ENCODE measurements around the gene KDM4B. TPM values are rescaled to one million over a fixed set of nuclear protein-coding genes. Genes with fewer than 3 reads are reported as not detected.

KDM4B gene
- total RNA-seq, 2 experiments from 2014 or later, result 46.3 to 46.6 TPM

GRCh38 chr19:5076440-5077208 lies 107.7 kb downstream of the KDM4B start:
- Mint-ChIP-seq H3K36me3 (ENCODE audit: low read depth) (peaks cover 10% of the 10 kb centered on the region), H3K27ac (no peak overlapping the region), H3K27me3 (no peaks in the 10 kb centered on the region), H3K9me3 (no peaks in the 10 kb centered on the region), H3K4me3 (no peak overlapping the region), H3K4me1 (ENCODE audit: low read depth) (peaks cover 30% of the 10 kb centered on the region)
- DNase-seq (no peak), ATAC-seq (no peak)
- CTCF ChIA-PET, result no interaction called here
- TF ChIP-seq CTCF (IDR thresholded peaks at IDR 0.05), result no peak
- POLR2A ChIA-PET, result no interaction called here
- intact Hi-C loops (cut with micrococcal nuclease), result no loop called here

- no peak for ATAC-seq
- no peaks in the 10 kb centered on the region for H3K9me3 Mint-ChIP-seq
- POLR2A ChIA-PET, result no interaction called here
Observed at GRCh38 chr19:5077209-5077515, 108.2 kb downstream of the KDM4B start.

GRCh38 chr19:5078182-5078581 lies 109.3 kb downstream of the KDM4B start:
- H3K27ac Mint-ChIP-seq, result no peak overlapping the region
- peaks cover 10% of the 10 kb centered on the region for H3K36me3 Mint-ChIP-seq (ENCODE audit: low read depth)
- H3K4me3 Mint-ChIP-seq, result no peak overlapping the region
- ATAC-seq (peak; percentile 24), DNase-seq (no peak)
- no peak for TF ChIP-seq CTCF (IDR thresholded peaks at IDR 0.05)
- POLR2A ChIA-PET, result interaction anchor here (0.6 to 1.2 kb wide), 2 partner anchors 9 to 1293 kb away, joined by 3 read pairs; no protein-coding TSS in a partner anchor
- H3K4me1 Mint-ChIP-seq (ENCODE audit: low read depth), result peaks cover 30% of the 10 kb centered on the region
- intact Hi-C loops (cut with micrococcal nuclease), result no loop called here
- no peaks in the 10 kb centered on the region for H3K27me3 Mint-ChIP-seq
- CTCF ChIA-PET, result no interaction called here
- no peaks in the 10 kb centered on the region for H3K9me3 Mint-ChIP-seq

More at GRCh38 chr19:5077209-5077515, 108.2 kb downstream of the KDM4B start:
- intact Hi-C loops (cut with micrococcal nuclease), result no loop called here
- CTCF ChIA-PET, result no interaction called here
- TF ChIP-seq CTCF (IDR thresholded peaks at IDR 0.05), result no peak
- peaks cover 30% of the 10 kb centered on the region for H3K4me1 Mint-ChIP-seq (ENCODE audit: low read depth)
- H3K27ac Mint-ChIP-seq, result no peak overlapping the region
- H3K27me3 Mint-ChIP-seq, result no peaks in the 10 kb centered on the region
- H3K36me3 Mint-ChIP-seq (ENCODE audit: low read depth), result peaks cover 10% of the 10 kb centered on the region
- DNase-seq, result no peak
- no peak overlapping the region for H3K4me3 Mint-ChIP-seq

- CTCF ChIA-PET, result no interaction called here
Observed at GRCh38 chr19:5078666-5079065, 109.8 kb downstream of the KDM4B start.

More at GRCh38 chr19:5078666-5079065, 109.8 kb downstream of the KDM4B start:
- ATAC-seq (no peak), DNase-seq (no peak)
- POLR2A ChIA-PET, result interaction anchor here (0.6 to 1.2 kb wide), 2 partner anchors 8 to 1292 kb away, joined by 3 read pairs; no protein-coding TSS in a partner anchor
- no peak for TF ChIP-seq CTCF (IDR thresholded peaks at IDR 0.05)
- intact Hi-C loops (cut with micrococcal nuclease), result no loop called here
- no peak overlapping the region for H3K27ac Mint-ChIP-seq
- peaks cover 10% of the 10 kb centered on the region for H3K36me3 Mint-ChIP-seq (ENCODE audit: low read depth)
- no peak overlapping the region for H3K4me3 Mint-ChIP-seq
- peaks cover 28% of the 10 kb centered on the region for H3K4me1 Mint-ChIP-seq (ENCODE audit: low read depth)
- no peaks in the 10 kb centered on the region for H3K9me3 Mint-ChIP-seq
- no peaks in the 10 kb centered on the region for H3K27me3 Mint-ChIP-seq
